GM18507 (cell line): ENCODE data around the gene RPA3.
A peak's percentile ranks its signal among the peaks of the same experiment; 100 is the strongest.

Experiments
- DNase-seq: peaks from one replicate; pipeline ENCODE4 v3.0.0; 2011; ENCODE audit warnings: low read depth; ENCODE audit not compliant: insufficient read length; ENCODE audit errors: extremely low spot score
- FAIRE-seq: peaks from 2 replicates; lab custom pipeline; 2011; peaks lifted over from hg19 to GRCh38; lab: Jason Lieb, UNC

RPA3 gene

GRCh38 chr7:7737674-7738073 is 19.3 kb upstream of the RPA3 start:
- FAIRE-seq (no peak), DNase-seq (no peak)

- DNase-seq (no peak), FAIRE-seq (no peak)
These were observed 18.3 kb upstream of the RPA3 start for GRCh38 chr7:7736671-7737070.

GRCh38 chr7:7732621-7733281 is 14.3 kb upstream of the RPA3 start:
- no peak for DNase-seq
- FAIRE-seq = no peak

- DNase-seq (no peak), FAIRE-seq (no peak)
These were observed 13.3 kb upstream of the RPA3 start for GRCh38 chr7:7731732-7732131.

- DNase-seq = no peak
- FAIRE-seq = no peak
These were observed 2.6 kb upstream of the RPA3 start for GRCh38 chr7:7720750-7721621.

- no peak for FAIRE-seq
These were observed 1.8 kb upstream of the RPA3 start for GRCh38 chr7:7720193-7720592.

DNA sequence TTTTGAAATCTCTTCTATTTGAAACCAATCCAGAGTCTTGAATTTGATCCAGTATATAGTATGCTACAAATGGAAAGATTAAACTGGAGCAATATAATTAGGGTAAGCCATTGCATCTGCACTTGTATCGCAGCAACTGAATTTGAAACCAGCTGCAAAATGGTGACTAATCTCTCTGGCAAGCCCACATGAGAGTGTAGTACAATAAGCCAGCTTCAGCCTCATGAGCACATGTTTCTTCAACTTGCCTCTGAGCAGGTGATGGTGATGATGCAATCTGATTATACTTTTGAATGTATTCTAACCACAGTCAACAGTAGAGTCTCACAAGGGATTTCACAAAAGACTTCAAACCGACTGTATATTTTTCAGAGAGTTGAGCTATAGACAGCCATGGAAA is 829 bp upstream of the RPA3 start:
- FAIRE-seq = peak; percentile 88
- DNase-seq = no peak

More at GRCh38 chr7:7720193-7720592, 1.8 kb upstream of the RPA3 start:
- no peak for DNase-seq

DNA sequence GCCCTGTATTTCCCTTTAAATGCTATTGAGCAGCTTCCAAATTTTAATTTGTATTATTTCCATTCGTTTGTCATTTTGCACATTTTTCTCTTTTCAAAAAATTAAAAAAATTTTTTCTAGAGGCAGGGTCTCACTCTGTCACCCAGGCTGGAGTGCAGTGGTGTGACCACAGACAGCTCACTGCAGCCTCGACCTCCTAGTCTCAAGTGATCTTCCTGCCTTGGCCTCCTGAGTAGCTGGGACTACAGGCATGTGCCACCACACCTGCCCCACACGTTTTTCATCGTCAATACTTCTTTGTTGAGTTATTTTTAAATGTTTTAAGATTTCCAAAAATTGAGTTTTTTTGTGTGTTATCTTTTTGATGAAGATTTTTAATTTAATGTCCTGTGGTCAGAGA is 4.7 kb downstream of the RPA3 start:
- FAIRE-seq = no peak
- no peak for DNase-seq

GRCh38 chr7:7710469-7710868 is 7.9 kb downstream of the RPA3 start:
- FAIRE-seq (no peak), DNase-seq (no peak)

DNA sequence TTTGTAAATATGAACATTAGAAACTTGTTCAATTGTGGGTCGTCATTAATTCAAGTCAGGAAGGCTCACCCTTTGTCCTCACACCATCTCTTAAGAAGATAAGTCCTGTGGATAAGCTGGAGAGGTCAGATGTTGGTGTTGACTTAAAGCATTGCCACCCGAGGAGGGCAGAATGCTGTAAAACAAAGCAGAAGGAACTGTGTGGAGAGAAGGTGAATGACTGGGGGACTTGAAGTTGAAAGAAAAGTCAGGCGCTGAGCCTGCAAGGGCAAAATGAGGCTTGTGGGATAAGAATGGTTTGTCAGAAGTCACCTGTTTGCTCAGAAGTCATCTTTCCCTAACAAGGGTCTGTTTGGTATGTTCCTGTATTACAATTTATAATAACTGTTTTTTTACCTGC is 9.1 kb downstream of the RPA3 start:
- FAIRE-seq (no peak), DNase-seq (no peak)

GRCh38 chr7:7707806-7708205 is 10.6 kb downstream of the RPA3 start:
- DNase-seq (no peak), FAIRE-seq (no peak)

DNA sequence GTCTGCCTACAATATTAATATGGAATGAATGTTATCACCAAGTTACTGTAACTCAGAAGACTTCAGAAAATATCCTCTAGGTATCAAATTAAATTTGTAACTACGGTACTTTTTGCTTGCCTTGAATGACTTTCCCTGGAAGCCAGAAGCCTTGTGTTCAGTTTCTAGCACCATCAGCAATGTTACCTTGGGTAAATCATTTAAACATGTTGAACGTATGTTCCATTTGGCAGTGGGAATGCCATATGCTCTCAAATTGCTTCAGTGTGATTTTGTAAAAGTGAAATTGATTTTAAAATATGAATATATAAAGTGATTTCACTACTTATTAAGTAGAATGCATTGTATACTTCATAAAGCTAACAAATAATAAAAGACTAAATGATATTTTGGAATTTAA is 11.2 kb downstream of the RPA3 start:
- FAIRE-seq = no peak
- DNase-seq = no peak

GRCh38 chr7:7706556-7707172 is 11.7 kb downstream of the RPA3 start:
- DNase-seq = no peak
- FAIRE-seq = no peak

DNA sequence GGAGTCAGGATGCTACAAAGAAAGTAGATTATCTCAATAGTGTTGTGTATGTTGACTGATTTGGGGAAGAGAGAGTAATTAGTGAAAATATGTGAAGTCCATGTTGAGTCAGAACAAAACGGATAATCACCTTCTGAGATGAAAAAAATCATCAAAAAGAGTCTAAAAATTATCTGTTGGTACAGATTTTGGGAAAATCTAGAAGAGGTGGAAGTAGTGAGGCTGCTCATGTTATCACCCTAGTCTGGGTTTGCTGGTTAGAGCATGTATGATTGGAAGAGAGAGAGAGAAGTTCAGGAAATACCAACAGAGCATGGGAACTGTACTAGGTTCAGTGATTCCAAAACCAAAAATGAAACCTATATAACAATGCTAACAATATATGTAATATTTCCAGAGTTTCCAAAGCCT is 12.3 kb downstream of the RPA3 start:
- FAIRE-seq (peak; percentile 76), DNase-seq (no peak)

GRCh38 chr7:7705318-7705717 is 13.1 kb downstream of the RPA3 start:
- FAIRE-seq (no peak), DNase-seq (no peak)

DNA sequence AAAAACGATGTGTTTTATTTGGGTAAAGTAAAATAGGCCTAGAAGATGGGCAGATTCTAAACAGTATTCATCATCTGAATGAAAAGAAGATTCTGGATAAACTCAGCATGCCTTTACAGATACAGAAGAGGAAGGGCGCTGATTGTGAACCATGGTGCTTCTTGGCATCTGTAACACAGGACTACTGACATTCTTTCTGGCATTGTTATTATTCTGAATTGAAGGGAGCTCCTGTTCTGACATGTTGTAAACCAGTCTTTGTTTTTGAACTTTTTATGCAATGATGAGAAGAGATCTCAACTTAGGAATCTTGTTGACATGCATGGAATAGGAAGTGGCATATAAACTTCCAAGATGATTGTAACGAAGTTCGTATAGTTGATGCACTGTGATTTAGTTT is 13.5 kb downstream of the RPA3 start:
- FAIRE-seq (no peak), DNase-seq (no peak)

- no peak for DNase-seq
- FAIRE-seq = no peak
These were observed 15.0 kb downstream of the RPA3 start for GRCh38 chr7:7703427-7703826.

DNA sequence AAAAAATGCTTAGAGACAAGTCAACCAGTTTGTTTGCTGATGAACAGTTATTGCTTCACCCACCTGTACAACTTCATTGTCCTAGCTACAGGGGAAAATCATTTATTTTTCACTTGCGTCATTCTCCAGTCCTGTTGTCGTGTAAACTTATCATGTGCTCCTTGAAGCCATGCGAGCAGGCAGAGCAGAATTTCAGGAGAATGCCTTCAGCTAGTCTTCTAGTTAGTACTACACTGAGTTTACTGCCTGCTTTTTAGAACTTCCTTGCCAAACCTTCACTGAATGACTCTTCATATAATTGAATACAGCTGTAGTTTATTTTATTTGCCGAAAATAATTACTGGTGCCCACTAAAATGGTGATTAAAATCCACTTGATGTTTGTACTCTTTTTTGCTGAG is 15.6 kb downstream of the RPA3 start:
- FAIRE-seq = no peak

DNA sequence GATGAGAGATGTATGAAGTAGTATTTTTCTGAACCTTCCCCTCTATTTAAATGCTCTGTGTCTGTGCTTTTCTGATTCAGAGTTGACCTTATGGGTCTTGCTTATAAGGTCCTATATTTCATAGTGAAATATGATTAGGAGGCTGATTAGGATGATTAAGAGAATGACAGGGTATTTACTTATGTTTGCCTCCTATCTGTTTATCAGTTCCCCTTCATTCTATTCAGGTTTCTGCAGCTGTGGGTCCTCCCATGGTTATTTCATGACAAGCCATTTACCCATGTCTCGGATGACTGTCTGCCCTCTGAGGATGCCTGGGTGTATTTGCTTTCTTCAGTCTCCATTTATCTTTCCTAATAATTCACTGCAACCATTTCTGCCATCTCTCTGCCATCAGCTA is 16.9 kb downstream of the RPA3 start:
- DNase-seq (no peak), FAIRE-seq (peak; percentile 5)

More for the DNA sequence above, 15.6 kb downstream of the RPA3 start:
- no peak for DNase-seq

DNA sequence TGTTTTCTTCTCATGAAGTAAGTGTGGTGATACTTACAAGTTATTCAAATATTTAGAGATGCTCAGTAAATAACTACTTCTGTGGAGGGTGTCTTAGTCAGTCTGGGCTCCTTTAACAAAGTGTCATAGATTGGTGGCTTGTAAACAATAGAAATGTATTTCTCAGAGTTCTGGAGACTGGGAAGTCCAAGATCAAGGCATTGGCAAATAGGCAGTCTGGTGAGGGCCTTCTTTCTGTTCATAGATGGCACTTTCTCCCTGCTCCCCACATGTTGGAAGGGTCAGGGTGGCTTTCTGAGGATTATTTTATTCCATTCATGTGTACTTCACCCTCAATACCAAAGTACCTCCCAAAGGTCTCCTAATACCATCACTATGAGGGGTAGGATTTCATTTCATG is 18.4 kb downstream of the RPA3 start:
- FAIRE-seq = peak; percentile 5
- no peak for DNase-seq

GRCh38 chr7:7699380-7699779 is 19.0 kb downstream of the RPA3 start:
- FAIRE-seq (no peak), DNase-seq (no peak)
